ENCODE data around the gene LRRC3C. TPM values are rescaled to one million over a fixed set of nuclear protein-coding genes. Genes with fewer than 3 reads are reported as not detected.

LRRC3C gene
- total RNA-seq, 1 experiment from 2014 or later = not detected

GRCh38 chr17:39925282-39926134 lies 2.0 kb upstream of the LRRC3C start:
- Mint-ChIP-seq H3K4me1 (ENCODE audit: low read depth, unreplicated experiment) (peaks cover 7% of the 10 kb centered on the region), H3K9me3 (ENCODE audit: unreplicated experiment) (no peaks in the 10 kb centered on the region), H3K36me3 (ENCODE audit: insufficient read depth, unreplicated experiment) (peaks cover 35% of the 10 kb centered on the region), H3K27ac (ENCODE audit: unreplicated experiment) (no peak overlapping the region), H3K4me3 (ENCODE audit: unreplicated experiment) (peak overlapping the region; percentile 87), H3K27me3 (ENCODE audit: insufficient read depth, unreplicated experiment) (no peaks in the 10 kb centered on the region)
- H3K4me1 ChIP-seq = peaks cover 29% of the 10 kb centered on the region
- DNase-seq = no peak
- no peak for TF ChIP-seq CTCF (IDR thresholded peaks at IDR 0.05; ENCODE audit: insufficient read depth in 1 of 2, low read depth in 1 of 2, low read length in 1 of 2, severe bottlenecking in 1 of 2, unreplicated experiment in 1 of 2)
- no peaks in the 10 kb centered on the region for H3K36me3 ChIP-seq (ENCODE audit: control insufficient read depth, insufficient read depth, low read length)
- no TSS peak for BruUV-seq (replicated peaks)
- ChIA-PET POLR2A (interaction anchor here (0.7 kb wide), 1 partner anchor 25 kb away, joined by 3 read pairs; no protein-coding TSS in a partner anchor), CTCF (interaction anchor here (2.0 kb wide), 1 partner anchor 55 kb away, joined by 8 read pairs; the partner anchor contains the start of gene PSMD3)
- H3K9me3 ChIP-seq = no peaks in the 10 kb centered on the region
- H3K27me3 ChIP-seq (replicated peaks; ENCODE audit: control insufficient read depth, insufficient read depth, low read length) = no peaks in the 10 kb centered on the region
- no peak overlapping the region; the same call in 1 of the 2 replicates for H3K4me3 ChIP-seq (ENCODE audit: low read depth, low read length)
- intact Hi-C loops (cut with micrococcal nuclease; ENCODE audit: unreplicated experiment) = loop anchor here (1.0 to 5.0 kb wide), 2 partner anchors 9 to 143 kb away; no protein-coding TSS in a partner anchor

- intact Hi-C loops (cut with micrococcal nuclease; ENCODE audit: unreplicated experiment) = loop anchor here (1.0 to 5.0 kb wide), 2 partner anchors 10 to 144 kb away; no protein-coding TSS in a partner anchor
Measured at GRCh38 chr17:39926135-39926587, 1.4 kb upstream of the LRRC3C start.

More at GRCh38 chr17:39926135-39926587, 1.4 kb upstream of the LRRC3C start:
- POLR2A ChIA-PET = no interaction called here
- Histone ChIP-seq H3K4me3 (ENCODE audit: low read depth, low read length) (peak overlapping the region; percentile 89), H3K4me1 (peaks cover 29% of the 10 kb centered on the region), H3K27me3 (replicated peaks; ENCODE audit: control insufficient read depth, insufficient read depth, low read length) (no peaks in the 10 kb centered on the region), H3K36me3 (ENCODE audit: control insufficient read depth, insufficient read depth, low read length) (no peaks in the 10 kb centered on the region), H3K9me3 (no peaks in the 10 kb centered on the region)
- Mint-ChIP-seq H3K27me3 (ENCODE audit: insufficient read depth, unreplicated experiment) (no peaks in the 10 kb centered on the region), H3K9me3 (ENCODE audit: unreplicated experiment) (no peaks in the 10 kb centered on the region), H3K36me3 (ENCODE audit: insufficient read depth, unreplicated experiment) (peaks cover 31% of the 10 kb centered on the region), H3K4me1 (ENCODE audit: low read depth, unreplicated experiment) (peaks cover 7% of the 10 kb centered on the region), H3K4me3 (ENCODE audit: unreplicated experiment) (peak overlapping the region; percentile 87), H3K27ac (ENCODE audit: unreplicated experiment) (peak overlapping the region; percentile 97)
- TF ChIP-seq CTCF (IDR thresholded peaks at IDR 0.05; ENCODE audit: insufficient read depth in 1 of 2, low read depth in 1 of 2, low read length in 1 of 2, severe bottlenecking in 1 of 2, unreplicated experiment in 1 of 2) = no peak
- TSS peak; percentile 4 for BruUV-seq (replicated peaks)
- DNase-seq = no peak
- CTCF ChIA-PET = interaction anchor here (2.0 kb wide), 1 partner anchor 54 kb away, joined by 8 read pairs; the partner anchor contains the start of gene PSMD3

Data from Caco-2 (cell line).